Tongue (tissue), 2 donors: ENCODE results near the gene SNCG. TPM values are rescaled to one million over a fixed set of nuclear protein-coding genes. Genes with fewer than 3 reads are reported as not detected.
"Not testable (repeated sequence)": the region's sequence is repeated elsewhere in the genome, so short reads cannot be mapped to it uniquely, and the experiment has no call there.

ENCODE experiments used
- DNase-seq: peaks from one replicate; pipeline ENCODE4 v3.0.0-alpha.2; 2015
- total RNA-seq: library from RNA; depleted of rRNA; stranded (reverse); fragments of >200 nt; gene quantifications from one replicate; pipeline ENCODE4 v1.2.3, GENCODE V29; 2014

Gene SNCG
- 1.6 TPM for total RNA-seq

DNA sequence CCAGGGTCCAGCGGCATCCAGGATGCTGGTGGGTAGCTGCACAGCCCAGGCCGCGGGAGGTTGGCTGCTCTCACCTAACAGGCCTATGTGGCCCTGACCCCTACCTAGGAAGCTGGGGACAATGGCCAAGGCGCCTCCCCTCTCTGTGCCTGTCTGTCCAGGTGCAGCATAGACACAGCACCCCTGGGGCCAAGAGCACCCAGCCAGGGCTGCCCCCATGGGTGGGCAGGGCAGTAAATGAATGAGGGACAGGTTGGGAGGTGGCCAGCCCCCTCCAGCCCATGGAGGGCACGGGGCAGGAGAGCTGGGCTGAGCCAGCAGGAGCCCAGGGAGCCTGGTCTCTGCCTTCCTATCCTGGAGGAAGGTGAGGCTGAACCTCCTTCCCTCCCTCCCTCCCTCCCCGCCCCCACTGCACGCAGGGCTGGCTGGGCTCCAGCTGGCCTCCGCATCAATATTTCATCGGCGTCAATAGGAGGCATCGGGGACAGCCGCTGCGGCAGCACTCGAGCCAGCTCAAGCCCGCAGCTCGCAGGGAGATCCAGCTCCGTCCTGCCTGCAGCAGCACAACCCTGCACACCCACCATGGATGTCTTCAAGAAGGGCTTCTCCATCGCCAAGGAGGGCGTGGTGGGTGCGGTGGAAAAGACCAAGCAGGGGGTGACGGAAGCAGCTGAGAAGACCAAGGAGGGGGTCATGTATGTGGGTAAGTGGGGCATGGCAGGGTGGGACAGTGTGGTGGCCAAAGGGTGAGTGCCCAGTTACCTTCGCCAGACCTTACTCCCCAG is at the start of gene SNCG:
Gene SNCG, plus strand, starts transcription at position 484 of the 785 bp plus-strand sequence. Its CDS starts 99 bp downstream, at position 583.
- DNase-seq: no peak

DNA sequence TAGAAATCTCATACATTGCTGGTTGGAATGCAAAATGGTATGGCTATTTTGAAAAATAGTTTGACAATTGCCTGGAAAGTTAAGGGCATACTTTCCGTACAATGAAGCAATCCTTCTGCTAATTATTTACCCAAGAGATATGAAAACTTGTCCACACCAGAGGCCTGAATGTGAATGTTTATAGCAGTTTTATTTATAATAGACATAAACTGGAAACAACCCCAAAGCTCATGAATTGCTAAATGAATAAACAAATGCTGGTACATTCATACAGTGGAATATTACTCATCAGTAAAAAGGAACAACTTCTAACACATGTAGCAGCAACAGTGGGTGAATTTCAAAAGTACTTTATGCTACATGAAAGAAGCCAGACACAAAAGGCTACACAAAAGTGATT is 43.7 kb upstream of the SNCG start:
- DNase-seq: no peak

DNA sequence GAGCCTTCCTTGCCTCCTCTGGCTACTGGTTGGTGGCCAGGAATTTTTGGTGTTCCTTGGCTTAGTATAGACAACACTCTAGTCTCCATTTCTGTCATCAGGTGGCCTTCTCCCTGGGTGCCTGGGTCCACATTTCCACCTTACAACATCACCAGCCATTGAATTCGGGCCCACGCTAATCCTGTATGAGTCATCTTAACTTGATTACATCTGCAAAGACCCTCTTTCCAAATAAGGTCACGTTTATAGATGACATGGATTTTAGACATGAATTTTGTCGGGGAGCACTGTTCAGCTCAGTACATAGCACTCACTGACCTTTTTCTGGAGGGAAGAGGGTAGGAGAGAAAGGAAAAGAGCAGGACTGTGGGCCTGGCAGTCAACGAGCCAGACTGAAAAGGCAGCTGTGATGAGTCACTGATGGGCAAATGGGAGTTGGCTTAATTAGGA is 40.4 kb upstream of the SNCG start:
- DNase-seq: no peak

DNA sequence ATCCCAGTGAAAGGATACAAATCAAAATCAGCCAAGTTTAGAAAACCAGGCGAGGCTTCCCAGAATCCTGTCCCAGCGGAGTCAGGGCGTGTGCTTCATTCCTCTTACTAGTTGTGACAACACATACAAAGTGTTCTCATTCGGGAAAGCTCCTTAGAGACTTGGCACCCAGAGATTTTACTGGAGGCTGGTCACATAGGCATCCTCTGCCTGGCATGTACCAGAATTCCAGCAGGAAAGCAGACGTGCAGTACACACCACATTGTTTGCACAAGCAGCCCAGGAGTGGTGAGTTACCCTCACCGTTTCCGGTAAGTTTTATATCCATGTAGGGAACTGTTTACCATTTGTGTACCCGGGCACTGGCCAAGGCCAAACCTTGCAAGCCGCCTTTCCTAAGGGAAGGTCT is 35.8 kb upstream of the SNCG start:
- no peak for DNase-seq

DNA sequence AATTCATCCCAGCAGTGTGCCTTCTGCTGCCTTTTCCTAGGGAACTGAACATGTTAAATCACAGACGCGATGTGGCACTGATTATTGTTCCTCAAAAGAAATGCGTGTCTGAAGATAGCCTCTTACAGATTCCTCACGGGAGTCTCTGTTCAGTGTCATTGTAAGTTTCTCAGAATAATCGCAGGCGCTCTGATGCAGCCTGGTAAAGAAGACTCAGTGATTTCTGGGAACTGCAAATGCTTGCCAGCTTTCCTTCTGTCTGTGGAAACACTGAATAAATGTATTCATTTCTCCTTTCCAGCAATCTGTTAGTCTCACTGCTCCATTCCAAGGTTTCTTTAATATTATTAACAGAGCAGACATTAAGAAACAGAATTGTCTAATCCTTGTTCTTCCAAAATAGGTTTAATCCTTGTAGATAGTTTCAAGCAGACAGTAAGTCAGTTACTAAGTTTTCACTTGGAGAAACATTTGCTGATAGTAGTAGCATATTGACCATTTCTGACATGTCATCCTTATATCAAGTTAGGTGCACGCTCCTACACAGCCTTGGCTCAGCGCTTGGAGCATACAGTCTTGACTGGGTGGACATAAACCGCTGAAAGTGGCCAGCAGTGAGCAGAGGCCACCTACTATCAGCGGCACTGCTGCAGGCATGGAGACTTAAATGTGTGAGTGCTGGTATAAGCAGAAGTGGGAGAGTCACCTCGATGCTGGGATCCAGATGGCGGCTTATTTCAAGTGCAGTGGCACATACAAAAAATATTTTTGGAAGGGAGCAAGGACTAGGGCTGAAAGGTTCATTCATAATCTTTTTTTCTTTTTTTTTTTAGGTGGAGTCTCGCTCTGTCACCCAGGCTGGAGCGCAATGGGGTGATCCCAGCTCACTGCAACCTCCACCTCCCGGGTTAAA is 28.7 kb upstream of the SNCG start:
- no peak for DNase-seq

DNA sequence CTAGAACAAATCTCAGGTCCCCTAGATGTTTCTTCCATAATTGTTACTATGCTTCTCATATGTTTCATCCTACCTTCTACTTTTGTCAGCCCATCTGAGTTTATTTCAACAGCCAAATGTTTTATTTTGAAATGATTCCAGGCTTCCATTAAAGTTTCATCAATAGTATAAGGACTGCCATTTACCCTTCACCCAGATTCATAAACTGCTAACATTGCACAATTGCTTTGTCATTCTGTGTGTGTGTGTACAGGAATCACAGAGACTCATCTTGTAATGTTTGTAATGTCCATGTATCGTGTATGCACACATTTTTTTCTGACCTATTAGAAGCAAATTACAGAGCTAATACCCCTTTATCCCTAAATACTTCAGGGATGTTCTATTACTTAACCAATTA is 26.5 kb upstream of the SNCG start:
- no peak for DNase-seq

DNA sequence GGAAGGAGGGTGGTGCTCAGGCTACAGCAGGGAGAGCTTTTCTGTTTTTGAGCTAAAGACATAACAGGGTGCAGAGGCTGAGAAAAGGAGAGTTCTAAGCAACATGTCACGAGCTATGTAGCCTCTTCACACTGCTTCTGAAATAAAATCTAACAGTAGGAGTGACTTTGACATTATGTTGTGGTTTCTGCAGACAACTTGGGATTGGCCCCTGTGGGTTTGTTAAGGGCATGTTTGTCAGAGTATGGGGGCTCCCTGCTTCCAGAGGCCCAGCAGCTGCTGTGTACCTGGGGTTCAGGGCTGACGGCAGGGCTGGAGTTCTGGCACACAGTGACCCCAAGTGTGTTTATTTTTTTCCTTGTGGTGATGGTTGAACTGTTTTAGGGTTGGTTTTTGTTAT is 25.7 kb upstream of the SNCG start:
- no peak for DNase-seq

DNA sequence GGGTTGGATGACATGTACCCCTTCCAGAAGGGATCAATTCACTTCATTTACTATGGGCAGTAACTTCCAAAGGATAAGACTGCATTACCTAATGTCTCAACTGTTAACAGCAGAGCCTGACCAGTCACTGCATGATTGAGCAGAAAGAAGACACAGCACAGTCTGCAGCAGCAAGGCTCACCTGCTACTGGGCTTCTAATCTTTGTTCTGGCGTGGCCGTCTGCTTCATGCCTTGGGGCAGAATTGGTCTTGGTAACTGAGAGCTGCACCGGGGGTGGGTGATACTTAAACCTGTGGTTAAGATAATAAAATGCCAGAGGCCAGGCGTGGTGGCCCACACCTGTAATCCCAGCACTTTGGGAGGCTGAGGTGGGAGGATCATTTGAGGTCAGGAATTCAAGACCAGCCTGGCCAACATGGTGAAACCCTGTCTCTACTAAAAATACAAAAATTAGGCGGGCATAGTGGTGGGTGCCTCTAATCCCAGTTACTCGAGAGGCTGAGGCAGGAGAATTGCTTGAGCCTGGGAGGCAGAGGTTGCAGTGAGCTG is 24.2 kb upstream of the SNCG start:
- DNase-seq: not testable (repeated sequence)

DNA sequence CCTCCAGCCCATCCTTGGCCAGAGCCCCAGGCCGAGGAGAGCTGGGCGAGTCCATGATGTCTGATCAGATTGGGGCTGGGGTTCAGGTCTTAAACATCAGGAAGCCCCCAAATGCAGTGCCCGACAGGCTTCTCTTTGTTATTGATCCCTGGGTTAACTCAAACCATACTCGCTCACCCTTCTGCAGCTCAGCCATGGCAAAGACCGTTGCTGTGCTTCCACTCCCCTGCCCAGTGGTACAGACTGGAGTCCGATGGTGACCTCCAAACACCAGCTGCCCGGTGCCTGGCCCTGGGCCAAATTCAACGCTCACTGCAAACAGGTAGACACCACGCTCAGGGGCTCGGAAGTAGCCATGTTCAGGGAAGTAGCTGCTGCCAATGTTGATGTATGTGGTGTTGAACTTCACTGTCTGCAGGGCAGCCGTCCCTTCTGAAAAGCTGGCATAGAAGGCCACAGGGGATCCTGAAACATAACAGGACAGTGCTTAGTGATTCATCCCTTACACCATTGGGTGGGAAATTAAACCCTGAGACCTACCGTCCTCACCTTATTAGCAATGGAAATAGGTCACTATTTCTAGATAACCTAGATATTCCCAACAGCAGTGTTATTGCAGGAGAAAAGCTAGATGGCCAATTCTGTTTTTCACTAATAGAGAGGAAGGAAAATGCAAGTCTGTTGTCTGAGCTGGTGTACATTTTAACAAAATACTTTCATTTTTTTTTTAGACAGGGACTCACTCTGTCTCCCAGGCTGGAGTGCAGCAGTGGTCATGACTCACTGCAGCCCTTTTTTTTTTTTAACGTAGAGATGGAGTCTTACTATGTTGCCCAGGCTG is 21.5 kb upstream of the SNCG start:
- no peak for DNase-seq

DNA sequence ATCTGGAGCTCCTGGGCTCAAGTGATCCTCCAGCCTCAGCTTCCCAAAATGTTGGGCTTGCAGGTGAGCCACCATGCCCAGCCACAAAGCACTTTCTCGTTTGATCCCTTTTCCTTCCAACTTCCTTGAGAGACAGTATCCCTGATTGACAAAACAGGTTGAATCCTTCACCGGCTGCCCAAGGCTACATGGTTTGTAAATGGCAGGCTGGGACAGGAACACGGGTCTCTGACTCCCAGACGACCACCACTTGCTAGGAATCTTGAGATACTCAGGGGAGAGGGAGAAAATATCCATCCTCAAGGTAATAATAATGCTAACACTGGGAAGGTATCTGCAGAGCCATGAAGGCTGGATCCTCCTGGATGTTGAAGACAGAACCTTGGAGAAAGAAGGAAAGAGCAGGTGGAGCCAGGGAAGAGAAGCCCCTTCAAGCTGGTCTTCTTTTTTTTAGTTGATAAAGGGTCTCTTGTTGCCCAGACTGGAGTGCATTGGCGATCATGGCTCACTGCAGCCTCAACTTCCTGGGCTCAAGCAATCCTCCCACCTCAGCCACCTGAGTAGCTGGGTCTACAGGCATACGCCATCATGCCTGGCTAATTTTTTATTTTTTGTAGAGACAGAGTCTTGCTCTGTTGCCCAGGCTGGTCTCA is 20.8 kb upstream of the SNCG start:
- DNase-seq: no peak

DNA sequence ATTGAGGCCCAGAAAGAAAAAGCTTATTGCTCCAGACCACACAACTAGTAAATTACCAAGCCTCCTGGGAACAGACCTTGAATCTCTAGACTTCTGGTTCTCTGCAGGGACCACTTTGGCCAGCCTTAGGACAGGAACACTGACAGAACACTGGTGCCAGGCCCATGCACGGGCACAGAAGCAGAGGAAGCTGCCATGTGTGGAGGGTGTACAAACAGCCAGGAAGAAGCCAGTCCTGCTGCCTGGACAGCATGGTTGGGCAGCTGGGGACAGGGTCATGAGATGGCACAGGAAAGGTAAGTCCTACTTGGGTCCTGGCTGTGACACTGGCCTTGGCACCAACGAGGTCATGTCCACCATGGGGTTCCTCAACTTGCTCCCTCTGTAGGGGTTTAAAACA is 20.1 kb upstream of the SNCG start:
- no peak for DNase-seq

DNA sequence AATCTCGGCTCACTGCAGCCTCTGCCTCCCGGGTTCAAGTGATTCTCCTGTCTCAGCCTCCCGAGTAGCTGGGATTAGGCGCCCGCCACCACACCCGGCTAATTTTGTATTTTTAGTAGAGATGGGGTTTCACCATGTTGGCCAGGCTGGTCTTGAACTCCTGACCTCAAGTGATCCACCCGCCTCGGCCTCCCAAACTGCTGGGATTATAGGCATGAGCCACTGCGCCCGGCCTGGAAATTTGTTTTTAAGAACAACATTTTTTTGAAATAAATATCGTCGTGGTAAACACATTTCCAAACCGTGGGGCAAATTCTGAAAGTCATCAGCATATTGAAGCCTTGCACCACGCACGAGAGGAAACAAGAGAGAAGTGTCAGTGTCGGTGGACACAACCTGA is 18.3 kb upstream of the SNCG start:
- DNase-seq: not testable (repeated sequence)

DNA sequence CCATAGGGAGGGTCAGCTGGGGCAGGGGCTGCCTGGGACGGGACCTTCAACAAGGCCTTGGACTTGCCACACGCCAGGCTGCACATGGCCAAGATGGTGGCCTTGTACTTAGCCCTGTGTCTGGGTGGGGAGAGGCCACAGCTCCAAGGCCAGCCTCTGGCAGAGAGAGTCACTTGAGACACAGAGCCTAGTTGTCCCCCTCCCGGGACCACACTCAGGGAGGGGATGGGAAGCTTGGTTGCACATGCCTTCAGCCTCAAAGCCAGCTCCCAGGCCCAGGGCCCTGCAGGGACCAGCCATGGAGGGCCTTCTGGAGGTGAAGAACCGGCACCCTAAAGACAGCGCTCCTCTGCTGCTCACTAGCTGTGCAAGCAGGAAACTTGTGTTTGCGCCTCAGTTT is 17.7 kb upstream of the SNCG start:
- no peak for DNase-seq

DNA sequence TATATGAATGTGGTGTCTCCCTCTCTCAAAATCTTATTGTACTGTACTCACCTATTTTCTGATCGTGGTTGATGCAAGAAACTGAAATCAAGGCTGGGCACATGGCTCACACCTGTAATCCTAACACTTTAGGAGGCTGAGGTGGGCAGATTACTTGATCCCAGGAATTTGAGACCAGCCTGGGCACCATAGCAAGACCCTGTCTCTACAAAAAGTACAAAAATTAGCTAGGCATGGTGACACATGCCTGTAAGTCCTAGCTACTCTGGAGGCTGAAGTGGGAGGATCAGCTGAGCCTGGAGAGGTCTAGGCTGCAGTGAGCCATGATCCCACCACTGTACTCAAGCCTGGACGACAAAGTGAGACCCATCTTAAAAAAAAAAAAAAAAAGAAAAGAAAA is 17.0 kb upstream of the SNCG start:
- DNase-seq: no peak

DNA sequence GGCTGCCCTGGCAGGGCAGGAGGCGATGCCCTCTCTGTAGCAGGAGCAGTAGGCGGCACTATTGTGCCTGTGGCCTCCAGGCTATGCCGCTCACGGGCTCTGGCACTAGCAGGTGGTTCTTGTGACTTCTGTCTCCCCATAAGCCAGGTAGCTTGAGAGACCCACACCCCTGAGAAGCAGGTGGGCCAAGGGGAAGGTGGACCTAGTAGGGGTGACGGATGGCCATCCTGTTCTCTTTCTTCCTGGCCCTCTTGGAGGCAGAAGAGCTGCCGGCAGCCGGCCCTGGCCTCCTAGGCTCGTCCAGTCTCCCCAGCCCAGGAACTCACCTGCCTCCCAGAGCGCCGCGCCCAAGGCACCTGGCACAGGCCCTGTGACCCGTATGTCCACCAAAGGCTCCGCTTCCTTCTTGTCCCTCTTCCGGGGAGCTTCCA is 16.4 kb upstream of the SNCG start:
- DNase-seq: no peak

DNA sequence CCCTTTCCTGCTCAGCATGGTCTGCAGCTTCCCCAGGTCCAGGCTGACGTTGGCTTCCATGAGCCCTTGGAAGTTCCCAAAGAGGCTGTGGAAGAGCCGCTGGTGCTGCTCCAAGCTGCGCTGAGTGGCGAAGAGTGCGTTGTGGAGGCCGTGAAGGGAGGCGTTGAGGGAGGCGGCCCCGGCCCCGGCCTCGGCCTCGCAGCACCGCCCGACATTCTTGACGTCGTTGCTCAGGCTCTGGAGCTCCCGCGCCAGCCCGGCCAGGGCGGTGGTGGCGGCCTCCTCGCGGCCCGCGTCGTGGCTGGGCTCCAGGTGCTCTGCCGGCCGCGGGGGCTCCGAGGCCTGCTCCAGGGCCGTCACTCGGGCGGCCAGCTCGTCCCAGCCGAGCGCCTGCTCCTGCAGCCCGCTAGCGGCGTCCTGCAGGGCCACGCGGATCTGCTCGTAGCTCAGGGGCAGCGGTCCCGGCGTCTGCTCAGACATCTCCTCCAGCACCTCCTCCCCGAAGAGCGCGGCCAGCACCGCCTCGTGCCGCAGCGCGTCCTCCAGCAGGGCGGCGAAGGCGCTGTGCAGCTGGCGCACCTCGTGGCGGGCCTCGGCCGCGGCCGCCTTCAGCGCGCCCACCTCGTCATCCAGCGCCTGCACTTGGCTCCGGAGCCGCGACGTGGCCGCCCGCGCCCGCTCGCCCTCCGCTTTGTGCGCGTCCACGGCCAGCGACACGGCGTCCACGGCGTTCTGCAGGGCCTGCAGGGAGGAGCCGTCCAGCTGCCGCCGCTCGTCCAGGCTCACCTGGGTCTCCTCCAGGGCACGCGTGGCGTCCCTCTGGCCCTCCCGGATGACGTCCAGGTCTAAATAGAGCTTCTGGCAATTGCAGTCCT is 15.7 kb upstream of the SNCG start:
- peak; percentile 12 for DNase-seq

DNA sequence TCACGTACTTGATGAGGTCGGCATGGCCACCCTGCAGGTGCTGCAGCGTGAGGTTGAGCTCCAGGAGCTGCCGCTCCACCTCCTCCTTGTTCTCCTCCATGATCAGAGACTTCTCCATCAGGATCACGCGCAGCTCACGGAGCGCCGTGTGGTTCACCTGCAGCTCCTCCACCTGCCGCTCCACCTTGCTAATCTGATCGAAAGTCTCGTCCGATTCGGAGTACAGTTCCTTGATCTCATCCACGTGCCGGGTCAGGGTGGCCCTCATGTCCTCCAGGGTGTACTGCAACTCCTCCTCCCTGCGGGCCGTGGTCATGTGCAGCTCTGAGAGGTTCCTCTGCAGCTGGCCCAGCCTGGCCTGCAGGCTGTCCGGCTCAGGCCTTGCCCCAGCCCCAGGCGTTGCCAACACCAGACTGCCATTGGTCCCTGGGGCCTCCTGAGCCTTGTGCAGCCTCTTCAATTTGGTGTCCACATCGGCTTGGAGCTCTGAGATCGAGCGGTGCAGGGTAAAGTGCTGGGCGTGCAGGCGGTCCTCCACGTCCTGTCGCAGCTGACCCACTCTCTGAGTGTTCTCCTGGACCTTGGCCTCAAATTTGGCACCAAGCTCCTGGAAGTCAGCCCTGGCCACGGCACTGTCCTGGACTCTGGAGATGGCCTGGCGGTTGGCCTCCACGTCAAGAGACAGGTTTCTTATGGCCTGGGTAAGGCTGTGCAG is 14.9 kb upstream of the SNCG start:
- no peak for DNase-seq

DNA sequence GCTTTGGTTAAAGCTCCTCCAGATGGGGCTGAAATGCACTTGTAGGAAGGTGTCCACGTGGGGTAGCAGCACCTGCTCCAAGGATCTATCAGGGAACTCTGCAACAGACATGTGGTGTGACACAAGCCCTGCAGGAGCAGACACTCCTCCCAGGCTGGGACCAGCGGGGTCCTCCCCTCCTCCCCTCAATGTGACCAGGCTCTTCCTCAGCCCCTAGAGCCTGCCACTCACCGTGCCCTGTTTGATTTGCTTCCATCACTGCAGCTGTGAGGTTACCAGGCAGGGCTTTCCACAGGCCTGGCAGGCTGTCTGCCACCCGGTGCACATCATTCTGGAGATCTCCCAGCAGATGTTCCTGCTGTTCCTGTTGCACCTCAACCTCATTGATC is 14.4 kb upstream of the SNCG start:
- no peak for DNase-seq

DNA sequence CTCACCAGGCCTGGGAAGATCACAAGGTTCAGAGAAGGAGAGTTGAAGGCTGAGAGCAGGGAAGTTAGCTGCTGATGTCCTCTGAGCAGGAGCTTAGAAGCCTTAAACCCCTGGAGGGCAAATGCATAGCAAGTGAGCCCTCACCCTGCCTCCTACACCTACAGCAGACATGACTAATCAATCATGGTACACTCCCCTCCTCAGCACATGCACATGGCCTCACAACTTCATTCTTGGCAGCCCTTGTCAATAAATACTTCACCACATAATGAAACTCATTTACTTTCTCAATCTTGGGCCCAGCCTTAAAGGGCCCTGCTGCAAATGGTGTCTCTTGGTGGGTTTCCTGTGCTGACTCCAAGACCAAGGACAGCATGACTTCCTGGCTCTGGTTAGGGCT is 13.9 kb upstream of the SNCG start:
- no peak for DNase-seq

DNA sequence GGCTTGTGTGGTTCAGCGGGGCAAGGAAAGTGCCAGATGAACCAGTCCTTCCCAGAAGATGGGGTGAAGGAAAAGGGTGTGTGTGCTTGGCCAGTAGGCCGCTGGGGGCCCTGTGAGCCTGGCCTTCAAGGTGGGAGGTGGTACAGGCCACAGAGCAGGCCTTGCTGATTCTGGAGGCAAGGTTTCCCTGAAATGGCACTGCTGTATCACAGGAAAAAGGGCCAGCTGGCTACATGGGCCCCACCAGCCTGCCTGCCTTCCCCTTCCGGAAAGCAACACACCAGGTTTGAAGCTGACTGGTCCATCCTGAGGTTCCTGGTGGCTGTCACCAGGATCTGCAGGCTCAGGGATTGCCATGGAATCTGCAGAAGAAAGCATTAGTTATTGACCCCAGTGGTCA is 13.5 kb upstream of the SNCG start:
- DNase-seq: no peak
